ENCODE results near the gene PTPN6. TPM values are rescaled to one million over a fixed set of nuclear protein-coding genes. Genes with fewer than 3 reads are reported as not detected.

The PTPN6 gene
- total and polyA plus RNA-seq, 2 donors (not counting 1 experiment from before 2014, with no cell fraction given): 0.06 TPM; not detected in 1

DNA sequence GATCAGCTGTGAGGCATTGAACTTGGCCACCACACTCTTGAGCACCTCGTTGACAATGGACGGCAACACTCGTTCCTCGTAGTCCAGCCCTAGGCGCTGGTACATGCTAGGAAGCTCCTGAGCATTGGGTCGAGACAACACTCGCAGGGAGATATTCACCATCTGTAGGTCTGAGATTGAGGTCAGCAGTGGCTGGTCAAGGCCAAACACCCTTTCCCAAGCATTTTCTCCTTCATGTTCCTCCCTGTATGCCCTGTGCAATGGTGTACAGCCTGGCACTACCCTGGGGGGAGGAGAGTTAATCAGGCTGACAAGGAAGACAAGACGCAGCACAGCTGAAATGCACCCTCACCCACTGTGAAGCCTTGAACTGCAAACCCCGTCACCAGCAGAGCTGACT lies 17.3 kb downstream of the PTPN6 start:
- no peak overlapping the region for H3K9ac ChIP-seq (ENCODE audit: insufficient read depth, low read length)
- TF ChIP-seq, protein P1, sequence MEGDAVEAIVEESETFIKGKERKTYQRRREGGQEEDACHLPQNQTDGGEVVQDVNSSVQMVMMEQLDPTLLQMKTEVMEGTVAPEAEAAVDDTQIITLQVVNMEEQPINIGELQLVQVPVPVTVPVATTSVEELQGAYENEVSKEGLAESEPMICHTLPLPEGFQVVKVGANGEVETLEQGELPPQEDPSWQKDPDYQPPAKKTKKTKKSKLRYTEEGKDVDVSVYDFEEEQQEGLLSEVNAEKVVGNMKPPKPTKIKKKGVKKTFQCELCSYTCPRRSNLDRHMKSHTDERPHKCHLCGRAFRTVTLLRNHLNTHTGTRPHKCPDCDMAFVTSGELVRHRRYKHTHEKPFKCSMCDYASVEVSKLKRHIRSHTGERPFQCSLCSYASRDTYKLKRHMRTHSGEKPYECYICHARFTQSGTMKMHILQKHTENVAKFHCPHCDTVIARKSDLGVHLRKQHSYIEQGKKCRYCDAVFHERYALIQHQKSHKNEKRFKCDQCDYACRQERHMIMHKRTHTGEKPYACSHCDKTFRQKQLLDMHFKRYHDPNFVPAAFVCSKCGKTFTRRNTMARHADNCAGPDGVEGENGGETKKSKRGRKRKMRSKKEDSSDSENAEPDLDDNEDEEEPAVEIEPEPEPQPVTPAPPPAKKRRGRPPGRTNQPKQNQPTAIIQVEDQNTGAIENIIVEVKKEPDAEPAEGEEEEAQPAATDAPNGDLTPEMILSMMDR (conservative IDR thresholded peaks at IDR 0.05 in 1 of 2, IDR thresholded peaks at IDR 0.05 in 1 of 2; ENCODE audit: low read depth in 1 of 2, low read length in 2 of 2): no peak
- no peak for TF ChIP-seq EZH2 (IDR thresholded peaks at IDR 0.05; ENCODE audit: low read length, missing control alignments)
- H3K4me3 ChIP-seq (replicated peaks in 1 of 4; ENCODE audit: control extremely low read depth in 1 of 4, insufficient read depth in 1 of 4, low read depth in 3 of 4, low read length in 4 of 4): peak overlapping the region in 1 of 4 experiments; percentile 98

DNA sequence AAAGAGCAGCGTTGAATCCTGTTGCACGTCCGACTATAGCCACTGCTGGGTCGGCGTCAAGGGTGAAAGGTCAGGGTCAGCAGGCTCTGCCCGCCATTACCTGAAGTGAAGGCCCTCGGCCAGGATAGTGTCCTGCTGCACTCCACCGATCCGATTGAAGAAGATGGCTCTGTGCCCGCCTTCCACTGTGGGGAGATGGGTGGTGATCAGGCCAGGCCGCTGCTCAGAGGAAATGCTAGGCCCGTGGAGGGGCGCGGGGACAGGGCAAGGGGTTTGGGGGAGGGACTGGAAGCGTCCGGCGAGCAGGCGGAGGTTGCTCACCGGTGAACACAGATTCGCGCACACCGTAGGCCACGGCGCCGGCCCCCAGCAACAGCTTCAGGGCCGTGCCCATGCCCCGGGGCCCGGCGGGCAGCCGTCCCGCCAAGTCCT lies 19.0 kb downstream of the PTPN6 start:
- Histone ChIP-seq H4K20me1 (ENCODE audit: control insufficient read depth, extremely low read depth, insufficient read depth, low read length) (no peaks in the 10 kb centered on the region), H3K9me3 (ENCODE audit: control insufficient read depth, insufficient read depth, low read depth, low read length) (no peaks in the 10 kb centered on the region), H3K27ac (ENCODE audit: insufficient read depth, low read length) (peak overlapping the region; percentile 68), H2AFZ (ENCODE audit: low read length) (no peak overlapping the region), H3K36me3 (ENCODE audit: control insufficient read depth, insufficient read depth, low read length) (peaks cover 32% of the 10 kb centered on the region), H3K4me1 (ENCODE audit: control insufficient read depth, extremely low read depth, insufficient read depth, low read length) (peaks cover 5% of the 10 kb centered on the region), H3K9ac (ENCODE audit: insufficient read depth, low read length) (peak overlapping the region; percentile 79), H3K27me3 (ENCODE audit: control insufficient read depth, insufficient read depth, low read length) (no peaks in the 10 kb centered on the region), H3K79me2 (ENCODE audit: control insufficient read depth, insufficient read depth, low read length) (peaks cover 48% of the 10 kb centered on the region), H3K4me3 (replicated peaks in 1 of 4; ENCODE audit: control extremely low read depth in 1 of 4, insufficient read depth in 1 of 4, low read depth in 3 of 4, low read length in 4 of 4) (peak overlapping the region; percentile 73 to 99 (median 95)), H3K4me2 (ENCODE audit: extremely low read depth, insufficient read depth, low read length) (peak overlapping the region; percentile 90)
- no peak for DNase-seq (ENCODE audit: low read depth in 2 of 2)
- no peak for TF ChIP-seq EZH2 (IDR thresholded peaks at IDR 0.05; ENCODE audit: low read length, missing control alignments)
- TF ChIP-seq, protein P1 (conservative IDR thresholded peaks at IDR 0.05 in 1 of 2, IDR thresholded peaks at IDR 0.05 in 1 of 2; ENCODE audit: low read depth in 1 of 2, low read length in 2 of 2): no peak

More for the DNA sequence above, 17.3 kb downstream of the PTPN6 start:
- no peaks in the 10 kb centered on the region for H3K9me3 ChIP-seq (ENCODE audit: control insufficient read depth, insufficient read depth, low read depth, low read length)
- peaks cover 24% of the 10 kb centered on the region for H3K36me3 ChIP-seq (ENCODE audit: control insufficient read depth, insufficient read depth, low read length)
- H3K4me1 ChIP-seq (ENCODE audit: control insufficient read depth, extremely low read depth, insufficient read depth, low read length): peaks cover 7% of the 10 kb centered on the region
- no peak overlapping the region for H3K27ac ChIP-seq (ENCODE audit: insufficient read depth, low read length)
- no peak for DNase-seq (ENCODE audit: low read depth in 2 of 2)
- H3K4me2 ChIP-seq (ENCODE audit: extremely low read depth, insufficient read depth, low read length): no peak overlapping the region
- H3K27me3 ChIP-seq (ENCODE audit: control insufficient read depth, insufficient read depth, low read length): no peaks in the 10 kb centered on the region
- no peaks in the 10 kb centered on the region for H4K20me1 ChIP-seq (ENCODE audit: control insufficient read depth, extremely low read depth, insufficient read depth, low read length)
- H3K79me2 ChIP-seq (ENCODE audit: control insufficient read depth, insufficient read depth, low read length): peaks cover 48% of the 10 kb centered on the region
- H2AFZ ChIP-seq (ENCODE audit: low read length): no peak overlapping the region

DNA sequence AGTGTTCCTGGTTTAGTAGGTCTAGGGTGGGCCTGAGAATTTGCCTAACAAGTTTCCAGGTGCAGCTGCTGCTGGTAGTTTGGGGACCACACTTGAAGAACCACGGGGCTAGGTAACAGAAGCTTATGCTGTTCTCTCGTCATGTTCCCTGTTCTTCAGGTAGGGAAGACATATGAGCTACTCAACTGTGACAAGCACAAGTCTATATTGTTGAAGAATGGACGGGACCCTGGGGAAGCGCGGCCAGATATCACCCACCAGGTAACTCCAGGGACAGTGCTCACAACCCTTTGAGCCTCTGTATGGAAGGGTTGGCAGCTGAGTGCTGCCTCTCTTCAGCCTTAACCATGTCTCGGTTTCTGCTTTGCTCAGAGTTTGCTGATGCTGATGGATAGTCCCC lies 23.0 kb downstream of the PTPN6 start:
- Histone ChIP-seq H3K4me1 (ENCODE audit: control insufficient read depth, extremely low read depth, insufficient read depth, low read length) (peaks cover 2% of the 10 kb centered on the region), H2AFZ (ENCODE audit: low read length) (no peak overlapping the region), H3K4me3 (replicated peaks in 1 of 4; ENCODE audit: control extremely low read depth in 1 of 4, insufficient read depth in 1 of 4, low read depth in 3 of 4, low read length in 4 of 4) (no peak overlapping the region), H3K36me3 (ENCODE audit: control insufficient read depth, insufficient read depth, low read length) (peaks cover 19% of the 10 kb centered on the region), H3K27ac (ENCODE audit: insufficient read depth, low read length) (no peak overlapping the region), H4K20me1 (ENCODE audit: control insufficient read depth, extremely low read depth, insufficient read depth, low read length) (no peaks in the 10 kb centered on the region), H3K4me2 (ENCODE audit: extremely low read depth, insufficient read depth, low read length) (no peak overlapping the region), H3K79me2 (ENCODE audit: control insufficient read depth, insufficient read depth, low read length) (peaks cover 32% of the 10 kb centered on the region), H3K9me3 (ENCODE audit: control insufficient read depth, insufficient read depth, low read depth, low read length) (no peaks in the 10 kb centered on the region), H3K27me3 (ENCODE audit: control insufficient read depth, insufficient read depth, low read length) (no peaks in the 10 kb centered on the region), H3K9ac (ENCODE audit: insufficient read depth, low read length) (no peak overlapping the region)
- TF ChIP-seq EZH2 (IDR thresholded peaks at IDR 0.05; ENCODE audit: low read length, missing control alignments): no peak
- TF ChIP-seq, protein P1 (conservative IDR thresholded peaks at IDR 0.05 in 1 of 2, IDR thresholded peaks at IDR 0.05 in 1 of 2; ENCODE audit: low read depth in 1 of 2, low read length in 2 of 2): no peak
- no peak for DNase-seq (ENCODE audit: low read depth in 2 of 2)

Measured in fibroblast of lung (primary cell).